Esophagus squamous epithelium (tissue), 4 donors: ENCODE measurements around the gene TMEM179B.
A peak's percentile ranks its signal among the peaks of the same experiment; 100 is the strongest.

ENCODE experiments used
- CTCF ChIP-seq, 6 experiments: fragments of 450-650 bp in 4 of 6; fragments of 200-600 bp in 2 of 6; sonication (generic) in 2 of 6; IDR thresholded peaks; one replicate each; pipeline ENCODE4 v1.5.1; 2016 to 2019; ENCODE audit warnings: antibody characterized with exemption in 6 of 6, mild to moderate bottlenecking in 4 of 6, moderate library complexity in 4 of 6
- POLR2A ChIP-seq, 4 donors: fragments of 450-650 bp; IDR thresholded peaks; one replicate each; pipeline ENCODE4 v1.6.1; 2017; ENCODE audit warnings: antibody characterized with exemption in 4 of 4, mild to moderate bottlenecking in 4 of 4, moderate library complexity in 3 of 4

- TF ChIP-seq CTCF (IDR thresholded peaks at IDR 0.05) (peak; percentile 94 to 98 (median 96)), POLR2A (IDR thresholded peaks at IDR 0.05) (no peak)
These were observed 741 bp upstream of the TMEM179B start for GRCh38 chr11:62786318-62787004.
